ENCODE data around the gene MANBA. TPM values are rescaled to one million over a fixed set of nuclear protein-coding genes. Genes with fewer than 3 reads are reported as not detected.

Gene MANBA
- total RNA-seq, 1 experiment from 2014 or later = 11.2 TPM

GRCh38 chr4:102791318-102791835 is 30.6 kb upstream of the MANBA start:
- ChIA-PET POLR2A (interaction anchor here (1.5 to 5.9 kb wide), 5 partner anchors 10 to 171 kb away, joined by 3 to 46 read pairs (median 7); partner anchors contain the start of gene MANBA), CTCF (no interaction called here)
- Mint-ChIP-seq H3K27me3 (ENCODE audit: insufficient read depth, unreplicated experiment) (no peaks in the 10 kb centered on the region), H3K36me3 (ENCODE audit: insufficient read depth, unreplicated experiment) (peaks cover 78% of the 10 kb centered on the region), H3K4me3 (ENCODE audit: unreplicated experiment) (no peak overlapping the region), H3K9me3 (ENCODE audit: unreplicated experiment) (no peaks in the 10 kb centered on the region), H3K27ac (ENCODE audit: low read depth, unreplicated experiment) (no peak overlapping the region), H3K4me1 (ENCODE audit: insufficient read depth, unreplicated experiment) (no peaks in the 10 kb centered on the region)
- no peak for TF ChIP-seq CTCF (IDR thresholded peaks at IDR 0.05; ENCODE audit: unreplicated experiment)
- no TSS peak for BruUV-seq (replicated peaks)
- intact Hi-C loops (cut with micrococcal nuclease) = no loop called here
- DNase-seq (ENCODE audit: unreplicated experiment) = no peak

- no peak for TF ChIP-seq CTCF (IDR thresholded peaks at IDR 0.05; ENCODE audit: unreplicated experiment)
- Mint-ChIP-seq H3K4me3 (ENCODE audit: unreplicated experiment) (no peak overlapping the region), H3K27ac (ENCODE audit: low read depth, unreplicated experiment) (peak overlapping the region; percentile 46), H3K4me1 (ENCODE audit: insufficient read depth, unreplicated experiment) (no peaks in the 10 kb centered on the region), H3K9me3 (ENCODE audit: unreplicated experiment) (no peaks in the 10 kb centered on the region), H3K27me3 (ENCODE audit: insufficient read depth, unreplicated experiment) (no peaks in the 10 kb centered on the region), H3K36me3 (ENCODE audit: insufficient read depth, unreplicated experiment) (peaks cover 58% of the 10 kb centered on the region)
- CTCF ChIA-PET = interaction anchor here (0.5 to 0.6 kb wide), 2 partner anchors 171 to 868 kb away, joined by 4 to 5 read pairs; no protein-coding TSS in a partner anchor
- no TSS peak for BruUV-seq (replicated peaks)
- intact Hi-C loops (cut with micrococcal nuclease) = loop anchor here (5.0 kb wide), 1 partner anchor 167 kb away; no protein-coding TSS in a partner anchor
- POLR2A ChIA-PET = interaction anchor here (0.7 to 5.9 kb wide), 13 partner anchors 8 to 169 kb away, joined by 3 to 46 read pairs (median 7); partner anchors contain the start of genes MANBA and UBE2D3
- peak; percentile 69 for DNase-seq (ENCODE audit: unreplicated experiment)
These were observed 28.5 kb upstream of the MANBA start for GRCh38 chr4:102789317-102789717.

GRCh38 chr4:102787944-102788343 is 27.2 kb upstream of the MANBA start:
- CTCF ChIA-PET = interaction anchor here (0.9 to 1.3 kb wide), 2 partner anchors 167 to 220 kb away, joined by 3 read pairs; no protein-coding TSS in a partner anchor
- no peaks in the 10 kb centered on the region for H3K27me3 Mint-ChIP-seq (ENCODE audit: insufficient read depth, unreplicated experiment)
- intact Hi-C loops (cut with micrococcal nuclease) = loop anchor here (5.0 kb wide), 1 partner anchor 166 kb away; no protein-coding TSS in a partner anchor
- no peak for TF ChIP-seq CTCF (IDR thresholded peaks at IDR 0.05; ENCODE audit: unreplicated experiment)
- H3K27ac Mint-ChIP-seq (ENCODE audit: low read depth, unreplicated experiment) = no peak overlapping the region
- H3K4me3 Mint-ChIP-seq (ENCODE audit: unreplicated experiment) = no peak overlapping the region
- H3K9me3 Mint-ChIP-seq (ENCODE audit: unreplicated experiment) = no peaks in the 10 kb centered on the region
- POLR2A ChIA-PET = interaction anchor here (0.6 to 0.9 kb wide), 2 partner anchors 17 to 27 kb away, joined by 3 read pairs; partner anchors contain the start of gene MANBA
- TSS peak; percentile 91 for BruUV-seq (replicated peaks)
- no peaks in the 10 kb centered on the region for H3K4me1 Mint-ChIP-seq (ENCODE audit: insufficient read depth, unreplicated experiment)
- DNase-seq (ENCODE audit: unreplicated experiment) = no peak
- H3K36me3 Mint-ChIP-seq (ENCODE audit: insufficient read depth, unreplicated experiment) = peaks cover 44% of the 10 kb centered on the region

- H3K4me1 Mint-ChIP-seq (ENCODE audit: insufficient read depth, unreplicated experiment) = no peaks in the 10 kb centered on the region
- peaks cover 38% of the 10 kb centered on the region for H3K36me3 Mint-ChIP-seq (ENCODE audit: insufficient read depth, unreplicated experiment)
- intact Hi-C loops (cut with micrococcal nuclease) = loop anchor here (5.0 kb wide), 1 partner anchor 165 kb away; no protein-coding TSS in a partner anchor
- H3K4me3 Mint-ChIP-seq (ENCODE audit: unreplicated experiment) = no peak overlapping the region
- ChIA-PET POLR2A (interaction anchor here (0.9 kb wide), 1 partner anchor 27 kb away, joined by 3 read pairs; the partner anchor contains the start of gene MANBA), CTCF (interaction anchor here (0.9 kb wide), 1 partner anchor 221 kb away, joined by 3 read pairs; no protein-coding TSS in a partner anchor)
- H3K27ac Mint-ChIP-seq (ENCODE audit: low read depth, unreplicated experiment) = no peak overlapping the region
- H3K27me3 Mint-ChIP-seq (ENCODE audit: insufficient read depth, unreplicated experiment) = no peaks in the 10 kb centered on the region
- peak; percentile 44 for DNase-seq (ENCODE audit: unreplicated experiment)
- TSS peak; percentile 16 for BruUV-seq (replicated peaks)
- H3K9me3 Mint-ChIP-seq (ENCODE audit: unreplicated experiment) = no peaks in the 10 kb centered on the region
- no peak for TF ChIP-seq CTCF (IDR thresholded peaks at IDR 0.05; ENCODE audit: unreplicated experiment)
These were observed 26.5 kb upstream of the MANBA start for GRCh38 chr4:102787096-102787881.

Measured in MCF 10A (cell line).